Stimulated activated CD4-positive, alpha-beta T cell treated with anti-CD3 and anti-CD28 coated beads, Interleukin-4, amount 100 ng/mL, for 1 hour (primary cell): ENCODE results near the gene ANKRD34A.
"Not testable (repeated sequence)": the region's sequence is repeated elsewhere in the genome, so short reads cannot be mapped to it uniquely, and the experiment has no call there.

Experiments used
- DNase-seq: peaks from one replicate; pipeline ENCODE4 v3.0.0-alpha.2; 2020

Gene ANKRD34A

GRCh38 chr1:145942871-145943270 is 21.5 kb downstream of the ANKRD34A start:
- DNase-seq: no peak

GRCh38 chr1:145942405-145942804 is 22.0 kb downstream of the ANKRD34A start:
- no peak for DNase-seq

- DNase-seq: no peak
These were observed 26.9 kb downstream of the ANKRD34A start for GRCh38 chr1:145937436-145937835.

GRCh38 chr1:145936247-145936646 is 28.1 kb downstream of the ANKRD34A start:
- DNase-seq: no peak

DNA sequence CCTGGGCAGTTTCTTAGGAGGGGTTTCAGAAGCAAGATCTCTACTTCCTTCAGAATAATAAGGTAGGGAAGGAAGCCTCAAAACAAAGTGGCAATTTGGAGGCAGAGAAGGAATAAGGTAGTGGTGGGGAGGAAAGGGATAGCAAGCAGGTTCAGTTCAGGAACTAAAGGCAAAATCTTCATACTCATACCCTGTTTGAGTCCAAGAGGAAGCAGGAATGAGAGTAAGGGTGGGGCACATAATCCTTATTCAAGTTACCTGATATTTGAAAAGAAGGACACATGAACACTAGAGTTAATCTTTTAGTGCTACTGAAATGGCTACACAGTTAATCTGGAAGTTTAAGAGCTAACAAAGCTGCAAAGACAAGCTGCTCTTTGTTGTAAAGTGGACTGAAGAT is 28.7 kb downstream of the ANKRD34A start:
- DNase-seq: no peak

- DNase-seq: not testable (repeated sequence)
These were observed 31.8 kb downstream of the ANKRD34A start for GRCh38 chr1:145932522-145933009.

- DNase-seq: no peak
These were observed 36.3 kb downstream of the ANKRD34A start for GRCh38 chr1:145927916-145928643.

- DNase-seq: peak; percentile 85
These were observed 37.1 kb downstream of the ANKRD34A start, which contains the start of gene RBM8A for GRCh38 chr1:145927063-145927886. Gene RBM8A, minus strand, starts transcription at chr1:145927484. Its CDS starts 58 bp downstream, at chr1:145927426.

- peak; percentile 53 for DNase-seq
These were observed 37.7 kb downstream of the ANKRD34A start for GRCh38 chr1:145926686-145927062.

GRCh38 chr1:145922266-145922665 is 42.1 kb downstream of the ANKRD34A start:
- no peak for DNase-seq

DNA sequence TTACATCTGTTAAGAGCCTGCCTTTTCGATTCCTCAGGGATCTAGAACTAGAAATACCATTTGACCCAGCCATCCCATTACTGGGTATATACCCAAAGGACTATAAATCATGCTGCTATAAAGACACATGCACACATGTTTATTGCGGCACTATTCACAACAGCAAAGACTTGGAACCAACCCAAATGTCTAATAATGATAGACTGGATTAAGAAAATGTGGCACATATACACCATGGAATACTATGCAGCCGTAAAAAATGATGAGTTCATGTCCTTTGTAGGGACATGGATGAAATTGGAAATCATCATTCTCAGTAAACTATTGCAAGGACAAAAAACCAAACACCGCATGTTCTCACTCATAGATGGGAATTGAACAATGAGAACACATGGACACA is 44.1 kb downstream of the ANKRD34A start:
- DNase-seq: not testable (repeated sequence)

DNA sequence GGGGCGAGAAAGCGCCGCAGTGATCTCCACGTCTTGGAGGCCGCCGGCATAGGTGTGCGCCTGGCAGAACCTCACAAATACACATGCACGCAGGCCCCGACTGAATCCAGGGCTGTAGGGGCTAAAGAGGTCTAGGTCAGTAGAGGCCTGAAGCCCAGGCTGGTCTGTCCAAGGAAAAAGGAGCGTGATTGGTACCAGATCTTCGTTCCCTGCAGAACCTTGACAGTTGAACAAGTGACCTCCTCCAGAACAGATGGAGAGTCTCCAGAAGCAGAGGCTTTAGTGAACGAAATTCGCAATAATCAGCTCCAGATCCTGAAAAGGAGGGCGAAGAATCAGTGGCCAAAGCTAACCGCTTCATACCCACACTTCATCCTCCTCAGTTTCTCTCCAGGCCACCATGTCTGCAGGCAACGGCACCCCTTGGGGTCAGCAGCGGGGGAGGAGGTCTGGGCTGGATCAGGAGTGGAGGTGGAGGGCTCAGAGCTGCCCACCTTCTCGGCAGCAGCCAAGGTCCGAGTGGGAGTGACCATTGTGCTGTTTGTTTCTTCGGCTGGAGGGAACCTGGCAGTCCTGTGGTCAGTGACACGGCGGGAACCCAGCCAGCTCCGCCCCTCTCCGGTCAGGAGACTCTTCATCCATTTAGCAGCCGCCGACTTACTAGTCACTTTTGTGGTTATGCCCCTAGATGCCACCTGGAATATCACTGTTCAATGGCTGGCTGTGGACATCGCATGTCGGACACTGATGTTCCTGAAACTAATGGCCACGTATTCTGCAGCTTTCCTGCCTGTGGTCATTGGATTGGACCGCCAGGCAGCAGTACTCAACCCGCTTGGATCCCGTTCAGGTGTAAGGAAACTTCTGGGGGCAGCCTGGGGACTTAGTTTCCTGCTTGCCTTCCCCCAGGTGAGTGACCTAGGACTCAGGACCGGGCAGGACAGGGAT is 45.1 kb downstream of the ANKRD34A start:
- no peak for DNase-seq

- DNase-seq: peak; percentile 93
These were observed 46.0 kb downstream of the ANKRD34A start, which contains the start of gene PEX11B for GRCh38 chr1:145918144-145918991. Gene PEX11B, minus strand, starts transcription at chr1:145918717. Its CDS starts 29 bp downstream, at chr1:145918688.

GRCh38 chr1:145917595-145917994 is 46.8 kb downstream of the ANKRD34A start:
- DNase-seq: no peak

- DNase-seq: no peak
These were observed 47.6 kb downstream of the ANKRD34A start for GRCh38 chr1:145916745-145917144.

DNA sequence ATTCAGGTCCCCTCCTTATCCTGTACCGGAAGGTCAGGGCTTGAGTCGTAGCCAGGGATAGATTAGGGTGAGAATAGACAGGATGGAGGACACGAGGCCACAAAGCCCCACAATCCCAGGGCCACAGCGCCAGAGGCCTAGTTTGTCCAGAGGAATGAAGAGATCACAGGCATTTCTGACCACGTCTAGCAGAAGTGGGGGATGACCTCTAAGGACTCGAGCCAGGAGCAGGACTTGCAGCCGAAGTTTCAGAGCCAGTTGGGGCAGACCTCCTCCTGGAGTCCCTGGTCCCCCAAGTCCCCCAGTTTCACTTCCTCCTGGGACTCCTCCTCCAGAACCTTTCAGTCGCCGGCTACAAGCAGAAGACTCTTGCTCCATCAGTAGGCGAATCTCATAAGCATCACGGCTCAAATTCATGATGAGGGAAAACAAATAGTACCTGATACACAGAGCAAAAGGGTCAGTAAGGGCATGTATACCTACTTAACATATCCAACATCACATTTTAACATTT is 52.2 kb downstream of the ANKRD34A start:
- DNase-seq: no peak
